Loucy (cell line): ENCODE data around the gene MAPK1.
"Not testable (repeated sequence)": the region's sequence is repeated elsewhere in the genome, so short reads cannot be mapped to it uniquely, and the experiment has no call there.

Experiments used
- H2AFZ ChIP-seq: fragments of 200-600 bp; sonication (generic); 2 replicates; pipeline ENCODE4 v1.6.0; 2016; ENCODE audit warnings: antibody characterized with exemption, mild to moderate bottlenecking, low read length, moderate library complexity
- H3F3A ChIP-seq: fragments of 200-600 bp; 2 replicates; pipeline ENCODE4 v1.6.0; 2016; ENCODE audit warnings: antibody characterized with exemption, low read depth, mild to moderate bottlenecking
- H3K27me3 ChIP-seq: fragments of 200-600 bp; sonication (generic); 2 replicates; pipeline ENCODE4 v1.6.1; 2014; ENCODE audit warnings: low read length, mild to moderate bottlenecking; ENCODE audit not compliant: insufficient read depth, poor library complexity, severe bottlenecking
- H3K36me3 ChIP-seq: fragments of 200-600 bp; sonication (generic); 2 replicates; pipeline ENCODE4 v1.6.1; 2016; ENCODE audit warnings: low read length; ENCODE audit not compliant: insufficient read depth
- H3K4me1 ChIP-seq: fragments of 200-600 bp; sonication (generic); 2 replicates; pipeline ENCODE4 v1.5.1; 2014; ENCODE audit warnings: low read length, mild to moderate bottlenecking; ENCODE audit not compliant: insufficient read depth, poor library complexity, severe bottlenecking
- H3K4me2 ChIP-seq: fragments of 200-600 bp; sonication (generic); 2 replicates; pipeline ENCODE4 v1.6.0; 2014; ENCODE audit warnings: antibody characterized with exemption, low read length, low read depth, mild to moderate bottlenecking; ENCODE audit not compliant: poor library complexity, severe bottlenecking
- H3K4me3 ChIP-seq: fragments of 200-600 bp; sonication (generic); 2 replicates; pipeline ENCODE4 v1.5.1; 2014; ENCODE audit warnings: low read length, mild to moderate bottlenecking, mixed read lengths; ENCODE audit not compliant: poor library complexity, severe bottlenecking
- H3K79me2 ChIP-seq: fragments of 200-600 bp; sonication (generic); 2 replicates; pipeline ENCODE4 v1.6.1; 2014; ENCODE audit warnings: low read length; ENCODE audit not compliant: insufficient read depth
- H3K9ac ChIP-seq: fragments of 200-600 bp; sonication (generic); 2 replicates; pipeline ENCODE4 v1.6.0; 2014; ENCODE audit warnings: mild to moderate bottlenecking, low read depth, low read length, moderate library complexity; ENCODE audit not compliant: poor library complexity, severe bottlenecking
- H3K9me2 ChIP-seq: fragments of 200-600 bp; sonication (generic); replicated peaks from 2 replicates; pipeline ENCODE4 v1.6.1; 2016; ENCODE audit warnings: low read depth, low read length, mixed read lengths
- H3K9me3 ChIP-seq: fragments of 200-600 bp; sonication (generic); 2 replicates; pipeline ENCODE4 v1.6.1; 2014; ENCODE audit warnings: mild to moderate bottlenecking, antibody characterized with exemption, low read length, low read depth; ENCODE audit not compliant: insufficient read depth
- H4K20me1 ChIP-seq: fragments of 200-600 bp; sonication (generic); 2 replicates; pipeline ENCODE4 v1.6.0; 2014; ENCODE audit warnings: antibody characterized with exemption, low read length, mild to moderate bottlenecking; ENCODE audit not compliant: insufficient read depth, poor library complexity, severe bottlenecking
- EZH2phosphoT487 ChIP-seq: fragments of 200-600 bp; IDR thresholded peaks from 2 replicates; pipeline ENCODE4 v1.6.1; 2018; ENCODE audit warnings: antibody characterized with exemption, mild to moderate bottlenecking, moderate library complexity, borderline replicate concordance
- TF ChIP-seq, protein P1 (sequence below): fragments of 200-600 bp; sonication (generic); conservative IDR thresholded peaks from 2 replicates; pipeline ENCODE4 v1.5.1; 2014; ENCODE audit warnings: mild to moderate bottlenecking, antibody characterized with exemption, low read length

MAPK1 gene

DNA sequence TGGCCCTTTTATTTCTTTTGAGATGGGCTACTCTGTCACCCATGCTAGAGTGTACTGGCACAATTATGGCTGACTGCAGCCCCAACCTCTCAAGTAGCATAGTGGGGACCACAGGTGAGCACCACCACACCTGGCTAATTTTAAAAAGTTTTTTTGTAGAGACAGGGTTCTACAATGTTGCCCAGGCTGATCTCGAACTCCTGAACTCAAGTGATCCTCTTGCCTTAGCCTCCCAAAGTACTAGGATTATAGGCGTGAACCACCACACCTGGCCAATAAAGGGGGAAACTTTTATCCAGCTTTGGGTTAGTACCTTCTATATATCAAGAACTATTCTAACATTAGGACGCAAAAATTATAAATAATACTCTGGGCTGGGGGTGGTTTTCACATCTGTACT is 52.1 kb downstream of the MAPK1 start:
- TF ChIP-seq, protein P1, sequence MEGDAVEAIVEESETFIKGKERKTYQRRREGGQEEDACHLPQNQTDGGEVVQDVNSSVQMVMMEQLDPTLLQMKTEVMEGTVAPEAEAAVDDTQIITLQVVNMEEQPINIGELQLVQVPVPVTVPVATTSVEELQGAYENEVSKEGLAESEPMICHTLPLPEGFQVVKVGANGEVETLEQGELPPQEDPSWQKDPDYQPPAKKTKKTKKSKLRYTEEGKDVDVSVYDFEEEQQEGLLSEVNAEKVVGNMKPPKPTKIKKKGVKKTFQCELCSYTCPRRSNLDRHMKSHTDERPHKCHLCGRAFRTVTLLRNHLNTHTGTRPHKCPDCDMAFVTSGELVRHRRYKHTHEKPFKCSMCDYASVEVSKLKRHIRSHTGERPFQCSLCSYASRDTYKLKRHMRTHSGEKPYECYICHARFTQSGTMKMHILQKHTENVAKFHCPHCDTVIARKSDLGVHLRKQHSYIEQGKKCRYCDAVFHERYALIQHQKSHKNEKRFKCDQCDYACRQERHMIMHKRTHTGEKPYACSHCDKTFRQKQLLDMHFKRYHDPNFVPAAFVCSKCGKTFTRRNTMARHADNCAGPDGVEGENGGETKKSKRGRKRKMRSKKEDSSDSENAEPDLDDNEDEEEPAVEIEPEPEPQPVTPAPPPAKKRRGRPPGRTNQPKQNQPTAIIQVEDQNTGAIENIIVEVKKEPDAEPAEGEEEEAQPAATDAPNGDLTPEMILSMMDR = no peak
- no peak for TF ChIP-seq EZH2phosphoT487
- H3K4me1 ChIP-seq = peaks cover 13% of the 10 kb centered on the region
- no peaks in the 10 kb centered on the region for H3K9me3 ChIP-seq
- H3F3A ChIP-seq = no peaks in the 10 kb centered on the region
- H3K9me2 ChIP-seq = no peaks in the 10 kb centered on the region
- H3K79me2 ChIP-seq = peaks cover 95% of the 10 kb centered on the region
- no peak overlapping the region for H2AFZ ChIP-seq
- H3K36me3 ChIP-seq = peaks cover 4% of the 10 kb centered on the region
- no peaks in the 10 kb centered on the region for H3K27me3 ChIP-seq
- no peak overlapping the region for H3K4me3 ChIP-seq
- H3K4me2 ChIP-seq = no peak overlapping the region
- peaks cover 57% of the 10 kb centered on the region for H4K20me1 ChIP-seq
- no peak overlapping the region for H3K9ac ChIP-seq

DNA sequence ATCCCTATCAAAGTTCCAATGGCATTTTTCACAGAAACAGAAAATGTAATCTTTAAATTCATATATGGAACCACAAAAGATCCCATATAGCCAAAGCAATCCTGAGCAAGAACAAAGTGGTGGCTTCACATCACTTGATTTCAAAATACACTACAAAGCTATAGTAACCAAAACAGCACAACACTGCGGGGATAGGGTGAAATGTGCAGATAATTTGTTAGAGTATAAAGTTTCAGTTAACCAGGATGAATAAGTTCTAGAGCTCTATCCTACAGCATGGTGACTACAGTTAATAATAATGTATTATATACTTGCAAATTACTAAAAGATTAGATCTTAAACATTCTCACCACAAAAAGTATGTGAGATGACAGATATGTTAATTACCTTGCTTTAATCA is 55.5 kb downstream of the MAPK1 start:
- H3K9ac ChIP-seq = no peak overlapping the region
- H3K9me3 ChIP-seq = no peaks in the 10 kb centered on the region
- no peaks in the 10 kb centered on the region for H3K27me3 ChIP-seq
- peaks cover 67% of the 10 kb centered on the region for H4K20me1 ChIP-seq
- H3K9me2 ChIP-seq = no peaks in the 10 kb centered on the region
- no peak overlapping the region for H3K4me2 ChIP-seq
- H3K4me3 ChIP-seq = no peak overlapping the region
- TF ChIP-seq, protein P1 = no peak
- no peak for TF ChIP-seq EZH2phosphoT487
- H3K4me1 ChIP-seq = peaks cover 10% of the 10 kb centered on the region
- no peak overlapping the region for H2AFZ ChIP-seq
- no peaks in the 10 kb centered on the region for H3F3A ChIP-seq
- peaks cover 10% of the 10 kb centered on the region for H3K36me3 ChIP-seq
- H3K79me2 ChIP-seq = peaks cover 93% of the 10 kb centered on the region

DNA sequence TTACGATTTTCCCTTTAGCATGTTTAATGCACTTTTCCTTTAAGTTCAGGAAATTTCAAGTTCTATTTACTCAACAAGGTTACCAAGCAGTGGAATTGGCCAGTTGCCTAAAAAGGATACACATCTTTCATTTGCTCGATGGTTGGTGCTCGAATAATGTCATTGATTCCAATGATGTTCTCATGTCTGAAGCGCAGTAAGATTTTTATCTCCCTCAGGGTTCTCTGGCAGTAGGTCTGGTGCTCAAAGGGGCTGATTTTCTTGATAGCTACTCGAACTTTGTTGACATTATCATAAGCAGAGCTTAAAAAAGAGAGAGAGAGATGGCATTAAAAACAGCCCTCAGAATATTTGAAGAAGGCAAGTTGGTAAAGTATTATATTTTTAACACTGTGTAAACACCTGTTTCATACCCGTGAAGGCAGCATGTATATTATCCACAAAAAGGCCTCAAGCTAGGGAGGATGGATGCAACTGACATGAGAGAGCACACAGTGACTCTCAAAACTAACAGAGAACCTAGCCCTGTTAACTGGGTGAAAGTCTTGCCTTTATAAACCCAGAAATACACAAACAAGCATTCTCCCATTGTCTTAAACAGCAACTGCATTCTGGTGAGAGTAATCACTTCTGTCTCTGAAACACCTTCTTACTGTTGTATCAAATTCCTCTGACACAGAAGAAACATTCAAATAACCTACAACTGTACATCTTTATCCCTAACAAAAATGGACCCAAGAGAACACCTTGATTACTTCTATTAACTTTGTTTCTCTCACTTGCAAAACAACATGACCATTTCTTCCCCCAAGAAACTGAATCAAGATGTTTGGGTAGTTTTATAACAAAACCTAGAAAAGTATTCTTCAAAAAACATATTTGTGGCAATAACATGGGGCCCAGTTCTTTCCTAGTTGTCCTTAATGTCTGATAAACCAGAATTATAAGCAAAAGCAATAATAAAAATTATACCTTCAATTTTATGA is 59.6 kb downstream of the MAPK1 start:
- peaks cover 53% of the 10 kb centered on the region for H3K79me2 ChIP-seq
- no peaks in the 10 kb centered on the region for H3K27me3 ChIP-seq
- no peak overlapping the region for H3K4me2 ChIP-seq
- H3K9me2 ChIP-seq = no peaks in the 10 kb centered on the region
- H4K20me1 ChIP-seq = peaks cover 37% of the 10 kb centered on the region
- no peaks in the 10 kb centered on the region for H3F3A ChIP-seq
- peaks cover 51% of the 10 kb centered on the region; the same call in 1 of the 2 replicates for H3K36me3 ChIP-seq
- H2AFZ ChIP-seq = no peak overlapping the region
- H3K4me3 ChIP-seq = no peak overlapping the region
- no peaks in the 10 kb centered on the region for H3K4me1 ChIP-seq
- H3K9ac ChIP-seq = no peak overlapping the region
- H3K9me3 ChIP-seq = no peaks in the 10 kb centered on the region
- TF ChIP-seq, protein P1 = no peak
- no peak for TF ChIP-seq EZH2phosphoT487

DNA sequence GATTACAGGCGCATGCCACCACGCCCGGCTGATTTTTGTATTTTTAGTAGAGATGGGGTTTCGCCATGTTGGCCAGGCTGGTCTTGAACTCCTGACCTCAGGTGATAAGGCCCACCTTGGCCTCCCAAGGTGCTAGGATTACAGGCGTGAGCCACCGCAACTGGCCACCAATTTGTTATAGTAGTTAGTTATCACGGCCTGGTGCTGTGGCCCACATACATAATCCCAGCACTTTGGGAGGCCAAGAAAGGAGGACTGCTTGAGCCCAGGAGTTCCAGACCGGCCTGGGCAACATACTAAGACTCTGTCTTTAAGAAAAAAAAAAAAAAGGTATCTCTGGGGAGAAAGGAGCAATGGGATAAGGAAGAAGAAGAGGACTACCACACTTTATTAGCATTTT is 62.1 kb downstream of the MAPK1 start:
- not testable (repeated sequence) for H3K9ac ChIP-seq, H3K4me1 ChIP-seq, H3K4me2 ChIP-seq, H3K9me3 ChIP-seq, H2AFZ ChIP-seq, H3K9me2 ChIP-seq, H3K4me3 ChIP-seq, H3K27me3 ChIP-seq, H3F3A ChIP-seq
- H3K79me2 ChIP-seq = peaks cover 30% of the 10 kb centered on the region
- H4K20me1 ChIP-seq = peaks cover 18% of the 10 kb centered on the region
- peaks cover 73% of the 10 kb centered on the region for H3K36me3 ChIP-seq
